Left renal pelvis (tissue), 4 donors: ENCODE data around the gene FBXL20. TPM values are rescaled to one million over a fixed set of nuclear protein-coding genes. Genes with fewer than 3 reads are reported as not detected.
"Not testable (repeated sequence)": the region's sequence is repeated elsewhere in the genome, so short reads cannot be mapped to it uniquely, and the experiment has no call there.

Source experiments
- DNase-seq, 4 donors: peaks; one replicate each; pipeline ENCODE4 v3.0.0-alpha.2; 2013; ENCODE audit warnings: low read depth in 4 of 4, low spot score in 3 of 4
- polyA plus RNA-seq, 4 donors: library from polyadenylated mRNA; unstranded; fragments of 120-200 nt; gene quantifications; one replicate each; pipeline ENCODE4 v1.2.1, GENCODE V29; 2013; ENCODE audit not compliant: insufficient read length in 4 of 4

Gene FBXL20
- polyA plus RNA-seq, 4 donors = 12.9 to 14.3 (median 13.6) TPM

GRCh38 chr17:39261286-39261685 lies 140.1 kb downstream of the FBXL20 start:
- DNase-seq = no peak

GRCh38 chr17:39252788-39253460 lies 148.5 kb downstream of the FBXL20 start:
- no peak for DNase-seq

GRCh38 chr17:39251997-39252396 lies 149.4 kb downstream of the FBXL20 start:
- DNase-seq = no peak

GRCh38 chr17:39250076-39250475 lies 151.3 kb downstream of the FBXL20 start:
- not testable (repeated sequence) for DNase-seq

GRCh38 chr17:39246274-39246673 lies 155.2 kb downstream of the FBXL20 start:
- DNase-seq = no peak

- DNase-seq = peak; percentile 59 to 80 (median 70)
Measured at GRCh38 chr17:39244600-39245570, 156.5 kb downstream of the FBXL20 start.

- DNase-seq = no peak
Measured at GRCh38 chr17:39244016-39244599, 157.3 kb downstream of the FBXL20 start.

GRCh38 chr17:39243155-39243554 lies 158.3 kb downstream of the FBXL20 start:
- DNase-seq = no peak

GRCh38 chr17:39240631-39241030 lies 160.8 kb downstream of the FBXL20 start:
- DNase-seq = no peak

- DNase-seq = no peak
Measured at GRCh38 chr17:39239640-39240314, 161.6 kb downstream of the FBXL20 start.

- no peak for DNase-seq
Measured at GRCh38 chr17:39238311-39238972, 163.0 kb downstream of the FBXL20 start.

- DNase-seq = no peak
Measured at GRCh38 chr17:39237586-39237985, 163.8 kb downstream of the FBXL20 start.

GRCh38 chr17:39236981-39237441 lies 164.4 kb downstream of the FBXL20 start:
- no peak for DNase-seq

- DNase-seq = no peak
Measured at GRCh38 chr17:39236450-39236927, 164.9 kb downstream of the FBXL20 start.

- no peak for DNase-seq
Measured at GRCh38 chr17:39235555-39236449, 165.6 kb downstream of the FBXL20 start.

GRCh38 chr17:39231591-39232551 lies 169.6 kb downstream of the FBXL20 start:
- DNase-seq = no peak

- DNase-seq = no peak
Measured at GRCh38 chr17:39231091-39231561, 170.3 kb downstream of the FBXL20 start.

GRCh38 chr17:39230361-39230760 lies 171.1 kb downstream of the FBXL20 start:
- DNase-seq = no peak
